IPS-NIHi7 (cell line): ENCODE data around the gene ZNF764.
"Not testable (repeated sequence)": the region's sequence is repeated elsewhere in the genome, so short reads cannot be mapped to it uniquely, and the experiment has no call there.

Experiments
- DNase-seq: peaks from one replicate; pipeline ENCODE4 v3.0.0; 2012; ENCODE audit warnings: mixed read lengths; ENCODE audit errors: extremely low spot score

Gene ZNF764

GRCh38 chr16:30527635-30528178 is 30.5 kb downstream of the ZNF764 start:
- DNase-seq = peak; percentile 35

- DNase-seq = peak; percentile 98
Measured at GRCh38 chr16:30526823-30527634, 31.1 kb downstream of the ZNF764 start.

GRCh38 chr16:30526137-30526822 is 31.9 kb downstream of the ZNF764 start, which contains the start of gene ZNF768:
TSS of gene ZNF768 (minus strand) at chr16:30526566. CDS start at chr16:30526413, 153 bp downstream.
- peak; percentile 80 for DNase-seq

- no peak for DNase-seq
Measured at GRCh38 chr16:30525844-30526136, 32.4 kb downstream of the ZNF764 start.

GRCh38 chr16:30524575-30525568 is 33.3 kb downstream of the ZNF764 start:
- no peak for DNase-seq

- no peak for DNase-seq
Measured at GRCh38 chr16:30523768-30524574, 34.2 kb downstream of the ZNF764 start.

- DNase-seq = not testable (repeated sequence)
Measured at GRCh38 chr16:30522702-30523463, 35.3 kb downstream of the ZNF764 start.

GRCh38 chr16:30521873-30522641 is 36.1 kb downstream of the ZNF764 start:
- DNase-seq = no peak

- no peak for DNase-seq
Measured at GRCh38 chr16:30521476-30521872, 36.7 kb downstream of the ZNF764 start.

GRCh38 chr16:30519120-30520049 is 38.8 kb downstream of the ZNF764 start:
- no peak for DNase-seq

- DNase-seq = no peak
Measured at GRCh38 chr16:30518552-30518951, 39.6 kb downstream of the ZNF764 start.

GRCh38 chr16:30515275-30515674 is 42.9 kb downstream of the ZNF764 start:
- no peak for DNase-seq

- DNase-seq = no peak
Measured at GRCh38 chr16:30511509-30511908, 46.7 kb downstream of the ZNF764 start.

- DNase-seq = no peak
Measured at GRCh38 chr16:30510376-30510938, 47.7 kb downstream of the ZNF764 start.

- DNase-seq = no peak
Measured at GRCh38 chr16:30509081-30509765, 49.0 kb downstream of the ZNF764 start.
